Spinal cord (tissue), 10 donors: ENCODE data around the gene RD3L. TPM values are rescaled to one million over a fixed set of nuclear protein-coding genes. Genes with fewer than 3 reads are reported as not detected.
"Not testable (repeated sequence)": the region's sequence is repeated elsewhere in the genome, so short reads cannot be mapped to it uniquely, and the experiment has no call there.

Experiments used
- DNase-seq, 6 donors: peaks; one replicate each; pipeline versions ENCODE4 v3.0.0 to v3.0.0-alpha.2; 2013 to 2015; ENCODE audit warnings: low spot score in 6 of 6, low read depth in 4 of 6
- H3K27ac ChIP-seq: one replicate; pipeline ENCODE4 v1.5.1; 2013; ENCODE audit warnings: low read depth, low read length, control low read depth
- H3K27me3 ChIP-seq: one replicate; pipeline ENCODE4 v1.6.1; 2013; ENCODE audit warnings: low read length; ENCODE audit not compliant: control insufficient read depth, insufficient read depth
- H3K36me3 ChIP-seq: one replicate; pipeline ENCODE4 v1.6.1; 2013; ENCODE audit warnings: low read length; ENCODE audit not compliant: control insufficient read depth, insufficient read depth
- H3K4me1 ChIP-seq: one replicate; pipeline ENCODE4 v1.6.1; 2013; ENCODE audit warnings: low read length; ENCODE audit not compliant: control insufficient read depth, insufficient read depth
- H3K4me3 ChIP-seq: one replicate; pipeline ENCODE4 v1.5.1; 2013; ENCODE audit warnings: low read depth, low read length, control low read depth
- H3K9me3 ChIP-seq: one replicate; pipeline ENCODE4 v1.6.1; 2013; ENCODE audit warnings: low read length; ENCODE audit not compliant: control insufficient read depth, insufficient read depth
- WGBS: methylation state at CpG from one replicate; pipeline ENCODE4 v1.1.5; 2013; ENCODE audit warnings: missing lambda C conversion rate; ENCODE audit not compliant: insufficient coverage; 5-methylcytosine and 5-hydroxymethylcytosine counted together
- polyA plus RNA-seq, 2 donors: library from polyadenylated mRNA; unstranded; fragments of 120-200 nt; gene quantifications; one replicate each; pipeline ENCODE4 v1.2.1, GENCODE V29; 2013; ENCODE audit not compliant: insufficient read length in 2 of 2
- total RNA-seq, 2 donors: library from RNA; depleted of rRNA in 1 of 2; stranded (reverse); fragments of 120-200 nt in 1 of 2; fragments of >200 nt in 1 of 2; gene quantifications; one replicate each; pipeline versions ENCODE4 v1.2.3 to v1.2.4, GENCODE V29; 2013 to 2014
- donor health status: healthy.

The RD3L gene
- total and polyA plus RNA-seq, 4 donors: not detected

GRCh38 chr14:103931422-103931821 lies 10.9 kb downstream of the RD3L start:
- Histone ChIP-seq H3K4me3 (no peak overlapping the region), H3K27me3 (peaks cover 2% of the 10 kb centered on the region), H3K9me3 (no peaks in the 10 kb centered on the region), H3K4me1 (no peaks in the 10 kb centered on the region), H3K36me3 (no peaks in the 10 kb centered on the region), H3K27ac (no peak overlapping the region)
- WGBS: 100% methylated on average over 1 of the region's 3 CpGs
- DNase-seq: no peak

- H3K4me1 ChIP-seq: no peaks in the 10 kb centered on the region
- no peak overlapping the region for H3K4me3 ChIP-seq
- WGBS: 90% methylated on average over 12 of the region's 14 CpGs
Measured at GRCh38 chr14:103930051-103930604, 12.2 kb downstream of the RD3L start.

GRCh38 chr14:103928011-103928890 lies 14.1 kb downstream of the RD3L start, which contains the start of gene TDRD9:
TSS of gene TDRD9 (plus strand) at chr14:103928456. CDS start at chr14:103928510, 54 bp downstream.
- DNase-seq: no peak
- no peaks in the 10 kb centered on the region for H3K4me1 ChIP-seq
- no peaks in the 10 kb centered on the region for H3K9me3 ChIP-seq
- H3K27ac ChIP-seq: no peak within 1 kb of the TSS
- peaks cover 4% of the 10 kb centered on the region for H3K27me3 ChIP-seq
- H3K36me3 ChIP-seq: no peaks in the 10 kb centered on the region
- 58% methylated on average over 93 of the region's 97 CpGs for WGBS
- no peak within 1 kb of the TSS for H3K4me3 ChIP-seq

More at GRCh38 chr14:103930051-103930604, 12.2 kb downstream of the RD3L start:
- no peaks in the 10 kb centered on the region for H3K36me3 ChIP-seq
- DNase-seq: no peak
- H3K27me3 ChIP-seq: peaks cover 2% of the 10 kb centered on the region
- H3K9me3 ChIP-seq: no peaks in the 10 kb centered on the region
- no peak overlapping the region for H3K27ac ChIP-seq

DNA sequence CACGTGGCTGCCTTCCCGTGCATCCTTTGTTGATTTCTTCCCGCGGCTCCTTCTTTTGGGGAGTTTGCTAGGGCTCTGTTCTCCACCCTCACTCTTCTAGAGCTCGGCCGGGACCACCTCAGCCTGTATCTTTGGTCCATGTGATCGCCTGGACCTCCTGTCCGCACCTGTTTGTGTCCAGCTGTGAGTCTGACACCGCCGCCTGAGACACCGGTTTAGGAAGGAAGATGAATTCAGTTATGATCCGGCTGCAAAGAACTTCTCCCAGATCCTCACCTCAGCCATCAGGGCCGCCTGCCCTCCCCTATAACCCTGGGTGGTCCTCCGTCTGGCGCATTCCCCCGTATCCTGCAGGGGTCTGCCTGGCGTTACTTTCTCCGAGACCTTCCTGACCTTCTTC lies 14.8 kb downstream of the RD3L start:
- no peaks in the 10 kb centered on the region for H3K36me3 ChIP-seq
- no peak overlapping the region for H3K27ac ChIP-seq
- DNase-seq: no peak
- peaks cover 4% of the 10 kb centered on the region for H3K27me3 ChIP-seq
- no peaks in the 10 kb centered on the region for H3K4me1 ChIP-seq
- no peaks in the 10 kb centered on the region for H3K9me3 ChIP-seq
- H3K4me3 ChIP-seq: no peak overlapping the region
- 91% methylated on average over 13 of the region's 18 CpGs for WGBS

- no peak for DNase-seq
- 86% methylated on average over 4 of the region's 5 CpGs for WGBS
- Histone ChIP-seq H3K4me1 (peaks cover 9% of the 10 kb centered on the region), H3K27me3 (peaks cover 4% of the 10 kb centered on the region), H3K36me3 (no peaks in the 10 kb centered on the region), H3K27ac (no peak overlapping the region), H3K4me3 (no peak overlapping the region), H3K9me3 (no peaks in the 10 kb centered on the region)
Measured at GRCh38 chr14:103925316-103925715, 17.0 kb downstream of the RD3L start.

GRCh38 chr14:103923863-103924262 lies 18.5 kb downstream of the RD3L start:
- Histone ChIP-seq H3K27ac (no peak overlapping the region), H3K4me1 (peaks cover 17% of the 10 kb centered on the region), H3K9me3 (no peaks in the 10 kb centered on the region), H3K4me3 (no peak overlapping the region), H3K27me3 (peaks cover 4% of the 10 kb centered on the region), H3K36me3 (no peaks in the 10 kb centered on the region)
- WGBS: 17% methylated on average over 5 of the region's 6 CpGs
- DNase-seq: peak in 2 of 6 donors; percentile 13 to 19

- DNase-seq, H3K9me3 ChIP-seq, H3K27ac ChIP-seq, H3K27me3 ChIP-seq: not testable (repeated sequence)
- WGBS: 77% methylated on average over 12 of the region's 12 CpGs
- Histone ChIP-seq H3K4me1 (peaks cover 17% of the 10 kb centered on the region), H3K4me3 (peak overlapping the region; percentile 84), H3K36me3 (peaks cover 11% of the 10 kb centered on the region)
Measured at GRCh38 chr14:103921855-103922200, 20.5 kb downstream of the RD3L start.

GRCh38 chr14:103920981-103921854 lies 21.1 kb downstream of the RD3L start:
- H3K4me3 ChIP-seq: peak overlapping the region; percentile 84
- peaks cover 17% of the 10 kb centered on the region for H3K36me3 ChIP-seq
- peaks cover 17% of the 10 kb centered on the region for H3K4me1 ChIP-seq
- peak overlapping the region; percentile 38 for H3K27ac ChIP-seq
- peak; percentile 80 to 97 (median 90) for DNase-seq
- H3K27me3 ChIP-seq: peaks cover 2% of the 10 kb centered on the region
- H3K9me3 ChIP-seq: no peaks in the 10 kb centered on the region
- WGBS: under 1% methylated on average over 53 of the region's 58 CpGs

DNA sequence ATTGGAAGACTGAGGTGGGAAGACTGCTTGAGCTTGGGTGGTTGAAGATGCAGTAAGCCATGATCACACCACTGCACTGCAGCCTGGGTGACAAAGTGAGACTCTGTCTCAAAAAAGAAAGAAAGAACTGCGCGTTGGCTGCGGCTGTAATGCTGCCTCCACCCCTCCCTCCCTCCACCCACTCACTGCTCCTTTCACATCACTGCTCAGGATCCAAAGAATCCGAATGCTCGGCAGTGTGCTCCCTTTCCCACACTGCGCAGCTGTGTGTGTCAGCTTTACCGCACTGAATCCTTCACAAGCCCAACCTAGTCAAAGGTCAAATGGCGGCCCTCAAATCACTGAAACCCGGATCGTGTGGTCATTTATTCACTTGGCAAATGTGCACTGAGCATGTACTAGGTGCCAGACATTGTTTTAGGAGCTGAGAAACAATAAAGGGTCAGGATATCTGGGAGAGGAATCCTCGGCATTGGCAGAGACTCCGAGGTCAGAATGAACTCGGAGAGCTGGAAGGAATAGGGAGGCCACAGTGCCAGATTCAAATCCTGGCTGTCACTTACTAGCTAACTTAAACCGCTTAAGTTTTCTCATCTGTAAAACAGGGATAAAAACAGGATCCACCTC lies 25.6 kb downstream of the RD3L start:
- DNase-seq: no peak
- H3K4me3 ChIP-seq: no peak overlapping the region
- no peaks in the 10 kb centered on the region for H3K9me3 ChIP-seq
- H3K27ac ChIP-seq: no peak overlapping the region
- 92% methylated on average over 5 of the region's 14 CpGs for WGBS
- no peaks in the 10 kb centered on the region for H3K27me3 ChIP-seq
- H3K4me1 ChIP-seq: peaks cover 14% of the 10 kb centered on the region
- peaks cover 38% of the 10 kb centered on the region for H3K36me3 ChIP-seq
